GM21737 (cell line): ENCODE measurements around the gene MRPS33.
"Not testable (repeated sequence)": the region's sequence is repeated elsewhere in the genome, so short reads cannot be mapped to it uniquely, and the experiment has no call there.

Source experiments
- ATAC-seq: cut with Tn5 transposase; IDR thresholded peaks from one replicate; pipeline ENCODE4 v1.9.1; 2021; ENCODE audit warnings: mild to moderate bottlenecking, moderate library complexity; ENCODE audit not compliant: unreplicated experiment

The MRPS33 gene

DNA sequence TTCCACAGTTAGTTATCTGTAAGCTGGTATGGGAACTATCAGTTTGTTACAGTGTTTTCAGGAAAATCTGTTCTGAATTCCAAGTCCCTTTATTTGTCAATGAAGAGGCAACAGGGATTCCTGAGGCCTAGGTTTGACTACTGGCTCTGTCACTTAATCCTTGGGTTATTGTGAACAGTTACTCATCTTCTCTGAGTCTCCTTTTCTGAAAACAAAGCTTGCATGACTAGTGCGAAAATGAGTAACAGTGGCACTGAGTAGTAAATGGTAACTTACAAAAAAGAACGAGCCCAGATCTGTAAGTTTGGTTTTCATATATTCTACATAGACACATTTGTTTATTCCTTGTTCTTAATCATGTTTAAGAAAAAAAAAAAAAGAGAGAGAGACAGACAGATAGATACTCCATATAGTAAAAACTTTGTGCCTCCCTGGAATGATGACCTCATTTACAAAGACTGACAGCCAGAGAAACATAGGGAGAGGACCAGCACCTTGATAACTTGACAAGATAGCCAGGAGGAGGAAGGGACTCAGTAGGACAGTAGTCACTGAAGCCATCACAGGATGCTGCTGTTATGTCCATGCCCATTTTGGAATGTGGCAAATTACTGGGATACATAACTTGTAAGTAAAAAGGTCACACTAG lies 1.9 kb downstream of the MRPS33 start:
- ATAC-seq: no peak

DNA sequence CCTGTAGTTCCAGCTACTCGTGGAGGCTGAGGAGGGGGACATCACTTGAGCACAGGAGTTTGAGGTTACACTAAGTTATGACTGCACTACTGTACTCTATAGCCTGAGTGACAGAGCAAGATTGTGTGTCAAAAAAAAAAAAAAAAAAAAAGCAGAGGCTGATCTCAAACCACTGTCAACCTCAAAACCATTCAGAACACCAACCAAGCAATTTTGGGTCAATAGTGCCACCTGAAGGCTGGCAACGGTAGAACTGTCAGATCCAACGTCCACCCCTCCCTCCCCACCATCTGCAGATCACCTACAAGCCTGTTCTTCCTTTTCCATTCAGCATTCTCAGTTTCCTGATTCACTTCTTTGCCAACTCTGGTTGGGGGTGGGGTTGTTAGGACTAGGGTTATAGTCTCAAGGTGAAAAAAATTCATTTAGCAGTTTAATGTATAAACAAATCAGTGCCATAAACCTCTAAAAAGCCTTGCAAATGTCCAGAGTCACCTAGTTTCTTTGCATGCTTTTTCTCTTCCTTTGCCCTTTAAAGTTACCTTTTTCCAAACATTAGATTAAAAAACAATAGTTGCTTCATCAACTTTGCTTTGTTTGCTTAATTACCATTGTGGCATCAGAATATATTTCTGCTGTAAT lies 2.6 kb downstream of the MRPS33 start:
- ATAC-seq: peak; percentile 32

DNA sequence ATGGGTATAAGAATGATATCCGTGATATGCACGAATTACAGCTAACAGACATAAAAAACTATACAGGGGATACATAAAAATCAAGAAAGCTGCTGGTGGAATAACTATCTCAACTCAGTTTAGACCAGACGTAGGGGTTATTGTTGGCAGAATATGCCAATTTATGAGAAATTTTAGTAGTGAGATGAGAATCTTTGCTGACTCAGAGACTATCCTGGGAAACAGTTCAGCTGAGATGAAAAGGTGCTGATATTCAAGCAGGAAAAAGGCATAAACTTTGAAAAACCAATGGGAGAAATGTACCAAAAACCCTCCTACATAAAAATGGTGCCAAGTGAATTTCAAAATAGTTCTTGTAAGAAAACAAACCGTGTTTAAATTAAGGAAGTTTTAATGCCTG lies 3.3 kb downstream of the MRPS33 start:
- ATAC-seq: no peak

DNA sequence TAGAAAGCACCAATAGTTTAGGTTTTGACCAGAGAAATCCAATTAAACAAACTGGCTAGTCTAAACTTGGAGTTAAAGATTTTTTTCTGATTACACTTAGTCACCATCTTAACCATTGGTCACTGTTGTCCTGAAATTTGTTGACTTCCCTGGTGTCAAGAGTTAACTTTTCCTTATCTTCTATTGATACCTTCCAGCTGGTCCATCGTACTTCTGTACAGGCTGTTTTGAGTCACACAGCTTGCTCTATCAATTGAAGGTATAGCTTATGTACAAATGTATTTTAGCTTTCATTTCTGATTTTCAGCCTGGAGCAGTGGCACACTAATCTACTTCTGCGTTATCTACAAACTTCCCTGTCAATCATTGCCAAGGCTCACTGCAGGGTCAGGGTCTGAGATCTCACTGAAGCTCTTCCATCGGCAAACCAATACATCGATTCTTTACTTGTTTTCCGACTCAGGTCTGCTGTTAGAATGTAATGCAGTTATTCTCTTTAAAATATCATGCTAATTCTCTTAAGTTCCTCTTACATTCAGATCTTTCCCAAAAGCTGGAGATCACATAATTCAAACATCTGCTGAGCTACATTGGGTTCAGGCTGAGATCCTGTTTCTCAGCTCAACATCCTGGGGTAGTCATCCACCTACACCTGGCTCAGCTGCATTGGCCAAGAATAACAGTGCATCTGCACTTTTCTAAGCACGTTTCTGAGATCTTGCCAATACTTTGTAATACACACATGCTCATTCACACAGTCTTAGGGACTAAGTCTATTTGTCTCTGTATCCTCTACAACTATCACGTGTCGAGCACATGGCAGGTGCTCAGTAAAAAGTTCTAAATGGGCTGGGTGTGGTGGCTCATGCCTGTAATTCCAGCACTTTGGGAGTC lies 11.3 kb downstream of the MRPS33 start:
- no peak for ATAC-seq

DNA sequence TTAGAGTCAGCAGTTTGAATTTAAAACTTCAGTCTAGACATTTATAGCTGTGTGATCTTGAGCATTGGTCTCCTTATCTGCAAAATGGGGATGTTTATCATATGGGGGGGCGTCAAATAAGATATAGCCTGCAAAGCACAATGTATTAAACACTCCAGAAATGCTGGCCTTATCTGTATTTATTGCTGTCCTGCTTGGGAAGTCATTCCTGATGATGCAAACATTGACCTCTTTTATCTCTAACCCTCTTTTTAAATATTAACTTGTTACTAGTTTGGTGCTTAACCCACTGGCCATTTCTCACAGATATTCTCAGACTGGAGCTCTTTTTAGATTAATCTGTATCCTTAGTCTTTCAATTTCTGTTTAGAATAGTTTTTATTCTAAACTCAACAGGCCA lies 13.2 kb downstream of the MRPS33 start:
- ATAC-seq: no peak

DNA sequence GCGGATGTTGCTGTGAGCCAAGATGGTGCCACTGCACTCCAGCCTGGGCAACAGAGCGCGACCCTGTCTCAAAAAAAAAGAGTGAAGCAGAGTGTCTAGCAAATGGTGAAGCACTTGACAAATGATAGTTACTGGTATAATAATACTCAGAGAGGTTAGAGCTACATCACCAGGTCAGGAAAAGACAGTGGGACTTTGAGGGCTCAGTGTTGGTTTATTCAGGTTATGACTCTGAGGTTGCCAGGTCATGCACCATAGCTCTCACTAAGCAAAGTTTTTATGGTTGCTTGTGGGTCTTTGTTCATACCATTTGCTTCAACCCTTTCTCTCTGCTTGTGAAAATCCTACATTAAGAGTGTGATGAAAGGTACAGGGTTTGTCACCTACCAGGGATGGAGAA lies 13.6 kb downstream of the MRPS33 start:
- ATAC-seq: no peak

DNA sequence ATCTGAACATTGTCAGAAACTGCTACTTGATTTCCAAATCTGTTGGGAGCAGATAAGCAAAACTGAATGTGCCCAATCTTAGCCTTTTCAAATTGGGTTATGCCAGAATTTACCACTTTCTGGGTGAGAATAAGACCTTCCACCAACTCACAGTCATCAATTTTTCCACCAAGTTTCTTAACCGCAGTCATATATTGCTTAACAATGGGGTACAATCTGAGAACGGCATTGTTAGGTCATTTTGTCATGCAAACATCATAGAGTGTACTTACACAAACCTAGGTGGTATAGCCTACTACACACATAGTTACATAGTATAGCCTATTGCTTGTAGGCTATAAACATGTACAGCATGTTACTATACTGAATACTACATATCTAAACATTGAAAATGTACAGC lies 16.0 kb downstream of the MRPS33 start:
- ATAC-seq: no peak

DNA sequence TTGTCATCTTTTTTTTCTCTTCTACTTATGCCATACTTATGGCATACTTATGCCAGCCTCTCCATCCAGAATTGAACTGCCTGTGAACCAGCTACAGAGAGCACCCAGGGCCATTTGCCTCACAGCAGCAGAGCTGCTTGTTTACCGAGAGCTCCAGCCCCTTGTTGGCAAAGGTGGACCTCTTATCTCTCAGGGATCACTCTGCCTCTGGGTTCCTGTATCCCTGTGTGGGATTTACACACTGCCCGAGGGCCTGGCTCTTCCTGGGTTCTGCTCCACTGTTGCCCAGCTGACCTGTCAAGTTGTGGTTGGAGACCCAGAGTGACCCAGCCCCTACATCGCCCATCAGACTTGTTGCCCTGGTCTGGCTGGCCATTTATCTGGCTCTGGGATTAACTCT lies 22.3 kb downstream of the MRPS33 start:
- no peak for ATAC-seq

DNA sequence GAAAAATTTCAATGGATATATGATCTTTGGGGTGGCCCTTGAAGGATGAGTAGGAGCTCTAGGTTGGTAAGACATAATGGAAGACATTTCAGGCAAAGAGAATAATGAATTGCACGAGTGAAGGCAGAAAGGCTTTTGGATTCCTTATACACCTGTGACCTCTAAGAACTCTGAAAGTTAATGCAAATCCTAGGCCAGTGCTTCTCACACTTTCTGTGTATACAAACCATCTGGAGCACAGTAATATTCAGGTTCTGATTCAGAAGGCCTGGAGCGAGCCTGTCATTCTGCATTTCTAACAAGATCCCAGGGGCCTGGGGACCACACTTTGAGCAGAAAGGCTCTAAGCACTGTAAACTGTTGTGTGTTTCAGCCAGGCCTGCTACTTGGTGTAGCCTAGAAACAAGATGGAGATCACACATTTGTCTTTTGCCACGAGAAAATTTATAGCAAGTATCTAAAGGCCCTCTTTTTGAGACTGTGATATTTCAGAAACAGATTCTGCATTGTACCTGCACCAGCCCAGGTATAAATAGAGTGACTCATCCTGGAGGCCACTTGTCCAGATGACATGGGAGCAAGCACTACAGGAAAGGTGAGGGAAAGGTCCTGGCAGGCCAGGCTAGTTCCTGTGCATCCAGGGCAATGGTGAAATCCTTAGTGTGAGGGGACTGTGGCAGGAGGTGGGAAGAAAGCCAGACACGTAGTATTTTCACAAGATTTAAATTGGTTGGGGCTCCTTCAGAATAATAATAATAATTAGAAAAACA lies 24.4 kb downstream of the MRPS33 start:
- no peak for ATAC-seq

DNA sequence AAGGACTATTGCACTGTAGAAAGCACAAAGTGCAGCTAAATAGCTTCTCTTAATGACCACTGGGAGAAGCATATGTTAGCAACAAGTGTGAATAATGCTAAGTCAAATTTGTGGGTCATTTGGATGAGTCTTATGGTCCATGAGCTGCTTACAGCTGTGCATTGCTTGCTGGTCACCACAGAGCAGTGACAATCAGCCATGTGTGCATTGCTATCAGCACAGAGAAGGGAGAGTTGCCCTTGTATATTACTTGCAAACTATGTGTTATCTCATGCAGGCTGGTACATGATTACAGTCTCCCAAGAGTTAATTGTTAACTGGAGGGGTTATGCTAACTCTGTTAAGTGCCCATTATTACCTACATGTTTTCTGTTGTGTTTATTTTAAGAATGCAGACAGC lies 25.7 kb downstream of the MRPS33 start:
- no peak for ATAC-seq

DNA sequence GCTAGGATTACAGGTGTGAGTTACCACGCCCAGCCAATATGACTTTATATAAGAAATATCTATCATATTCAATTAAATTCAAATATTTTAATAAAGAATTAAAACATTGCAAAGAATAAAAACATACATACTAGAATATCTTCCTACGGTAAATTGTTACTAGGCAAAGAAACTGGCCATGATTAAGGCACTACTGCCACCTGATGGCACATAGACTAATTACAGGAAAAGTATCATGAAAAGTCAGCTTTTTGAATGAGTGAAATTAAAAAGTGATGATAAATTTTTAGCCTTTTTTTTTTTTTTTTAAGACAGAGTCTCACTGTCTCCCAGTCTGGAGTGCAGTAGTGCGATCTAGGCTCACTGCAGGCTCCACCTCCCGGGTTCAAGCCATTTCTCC lies 30.9 kb downstream of the MRPS33 start:
- ATAC-seq: no peak

DNA sequence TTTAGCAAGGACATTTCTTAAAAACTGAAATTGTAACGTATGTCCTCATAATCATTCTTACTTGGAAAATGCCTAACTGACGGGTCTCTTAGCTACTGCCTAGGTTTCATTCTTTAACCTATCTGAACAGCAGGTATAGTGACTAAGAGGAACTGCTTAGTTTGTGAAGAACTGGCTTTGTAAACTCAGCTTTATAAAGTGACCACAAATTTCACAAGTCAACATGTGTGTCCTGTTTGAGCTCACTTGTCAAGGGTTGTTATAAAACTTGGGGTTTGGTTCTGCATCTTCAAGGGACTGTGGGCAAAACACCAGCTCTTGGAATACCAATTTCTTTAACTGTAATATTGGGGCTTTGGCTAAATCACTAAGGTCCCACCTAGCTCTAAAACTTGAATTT lies 32.2 kb downstream of the MRPS33 start:
- ATAC-seq: no peak

DNA sequence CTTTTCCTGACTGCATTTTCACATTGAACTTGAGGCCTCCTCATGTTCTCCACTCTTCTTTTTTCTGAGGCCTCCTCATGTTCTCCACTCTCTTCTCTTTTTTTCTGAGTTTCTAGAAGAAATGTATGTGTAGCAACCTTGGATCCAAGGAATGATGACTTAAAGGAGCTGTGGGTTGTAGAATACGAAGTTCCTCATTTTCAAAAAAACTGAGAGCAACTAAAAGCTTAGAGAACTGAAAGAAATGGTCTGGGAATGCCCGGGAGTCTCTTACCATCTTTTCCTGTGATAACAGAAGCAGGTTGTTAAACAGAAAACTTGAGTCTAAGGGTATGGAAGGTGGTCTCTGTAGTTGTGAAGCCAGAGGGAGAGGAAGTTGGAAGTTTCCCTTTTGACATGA lies 32.8 kb downstream of the MRPS33 start:
- no peak for ATAC-seq

DNA sequence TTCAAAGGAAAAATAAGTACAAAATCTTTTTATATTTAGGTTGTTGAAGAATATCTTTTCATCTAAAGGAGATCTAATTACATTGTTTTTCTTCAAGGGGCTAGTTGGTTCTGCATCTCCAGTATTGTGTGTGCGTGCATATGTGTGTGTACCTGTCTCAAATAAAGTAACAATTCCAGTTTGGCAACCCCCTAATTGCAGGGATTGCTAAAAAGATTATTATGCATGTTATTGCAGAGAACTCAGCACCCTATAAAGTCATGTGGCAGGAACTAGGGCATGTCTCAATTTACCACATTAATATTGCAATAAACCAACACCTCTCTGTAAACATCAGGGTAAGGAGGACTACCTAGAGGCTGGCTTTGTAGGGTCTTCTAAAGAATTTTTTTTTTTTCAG lies 37.0 kb downstream of the MRPS33 start:
- ATAC-seq: no peak

DNA sequence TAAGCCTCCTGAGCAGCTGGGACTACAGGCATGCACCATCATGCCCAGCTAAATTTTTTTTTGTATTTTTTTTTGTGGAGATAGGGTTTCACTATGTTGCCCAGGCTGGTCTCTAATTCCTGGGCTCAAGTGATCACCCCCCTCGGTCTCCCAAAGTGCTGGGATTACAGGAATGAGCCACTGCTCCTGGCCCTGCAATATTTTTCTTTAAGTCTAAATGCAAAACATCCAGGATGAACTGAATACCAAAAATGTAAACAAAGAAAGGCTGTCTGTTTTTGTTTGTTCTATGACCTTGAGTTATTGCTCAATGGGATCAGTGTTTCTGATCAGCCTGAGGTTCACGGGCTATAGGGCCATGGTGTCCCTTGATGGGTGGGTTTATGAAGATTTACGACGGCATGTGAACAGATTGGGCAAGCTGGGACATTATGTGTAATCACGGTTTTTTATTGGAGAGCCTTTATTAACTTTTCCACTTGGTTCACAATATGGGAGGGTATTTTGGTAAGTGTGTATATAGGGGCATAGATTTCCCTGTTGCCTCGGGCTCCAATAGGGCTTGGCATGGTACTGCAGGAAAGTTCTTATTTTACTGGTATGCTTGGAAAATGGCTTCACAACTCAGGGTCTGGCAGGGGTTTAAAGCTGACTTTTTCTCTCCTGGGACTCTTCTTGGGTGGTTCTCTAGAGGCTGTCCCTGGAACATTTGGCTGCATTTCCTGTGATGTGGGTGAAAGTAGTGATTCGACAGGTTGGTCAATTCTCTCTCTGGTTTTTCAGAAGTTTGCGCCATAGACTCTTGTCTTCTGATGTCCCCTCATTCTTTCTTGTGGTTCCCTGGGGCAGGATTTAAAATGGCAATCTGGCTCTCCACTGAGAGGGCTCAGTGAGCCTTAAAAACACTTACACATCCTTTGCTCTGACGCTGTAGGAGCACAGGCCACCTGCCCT lies 41.6 kb downstream of the MRPS33 start:
- ATAC-seq: no peak

DNA sequence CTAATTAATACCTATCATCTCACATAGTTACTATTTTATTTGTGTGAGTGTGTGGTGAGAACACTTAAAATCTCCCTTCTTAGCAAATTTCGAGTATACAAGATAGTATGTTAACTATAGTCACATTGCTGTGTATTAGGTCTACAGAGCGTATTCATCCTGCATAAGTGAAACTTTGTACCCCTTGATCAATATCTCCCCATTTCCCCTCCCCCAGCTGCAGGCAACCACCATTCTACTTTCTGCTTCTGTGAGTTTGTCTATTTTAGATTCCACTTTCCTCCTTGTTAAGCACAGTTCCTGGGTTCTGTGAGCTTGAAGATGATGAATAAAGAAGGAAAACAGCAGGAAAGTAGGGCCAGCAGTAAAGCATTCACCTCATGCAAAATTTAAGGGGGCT lies 42.4 kb downstream of the MRPS33 start:
- ATAC-seq: no peak

DNA sequence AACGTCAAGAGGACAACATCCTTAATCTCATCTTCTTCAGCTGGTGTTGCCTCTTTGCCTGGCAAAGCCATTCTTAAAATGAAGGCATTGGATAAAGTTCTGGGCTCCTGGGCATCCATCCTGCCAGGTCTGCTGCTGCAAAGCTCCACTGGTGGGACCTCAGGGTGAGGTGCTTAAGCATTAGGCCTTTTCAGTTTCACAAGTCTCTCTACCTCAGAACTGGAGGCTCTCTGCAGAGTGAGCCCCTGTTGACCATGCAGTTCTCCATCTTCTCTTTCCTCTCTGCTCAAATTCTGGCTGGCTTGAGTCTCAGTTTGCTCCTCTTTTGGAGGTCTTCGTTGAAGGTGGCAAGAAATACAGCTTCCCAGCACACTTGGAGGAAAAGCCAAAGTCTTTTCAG lies 47.3 kb downstream of the MRPS33 start:
- ATAC-seq: no peak

DNA sequence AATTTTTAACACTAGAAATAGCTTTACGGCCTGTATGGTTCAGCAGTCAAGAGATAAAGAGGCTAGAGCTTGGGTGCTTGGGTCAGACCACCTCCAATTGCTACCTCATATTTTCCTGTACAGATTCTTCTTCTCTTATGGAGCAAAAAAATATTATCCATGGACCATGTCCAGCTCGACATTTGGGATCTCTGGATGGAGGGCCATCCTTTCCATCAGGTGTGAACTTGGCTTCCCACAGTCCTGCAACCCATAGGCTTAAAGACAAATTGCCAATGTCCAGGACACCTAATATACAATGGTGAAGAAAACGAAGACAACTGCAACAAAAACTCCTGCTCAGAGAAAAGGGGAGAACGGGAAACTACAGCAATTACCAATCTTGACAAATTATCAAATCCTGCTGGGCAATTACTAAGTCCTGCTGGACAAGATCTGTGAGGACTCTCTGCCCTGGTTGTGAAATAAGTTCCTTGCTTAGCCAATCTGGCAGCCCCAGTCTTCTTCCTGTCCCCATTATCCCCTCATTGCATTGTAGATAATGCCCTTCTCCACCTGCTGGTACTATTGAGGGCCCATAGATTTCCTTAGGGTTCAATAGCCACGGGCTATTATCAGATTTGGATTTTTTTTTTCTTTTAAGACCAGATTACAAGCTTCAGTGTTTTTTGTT lies 48.1 kb downstream of the MRPS33 start:
- ATAC-seq: no peak

DNA sequence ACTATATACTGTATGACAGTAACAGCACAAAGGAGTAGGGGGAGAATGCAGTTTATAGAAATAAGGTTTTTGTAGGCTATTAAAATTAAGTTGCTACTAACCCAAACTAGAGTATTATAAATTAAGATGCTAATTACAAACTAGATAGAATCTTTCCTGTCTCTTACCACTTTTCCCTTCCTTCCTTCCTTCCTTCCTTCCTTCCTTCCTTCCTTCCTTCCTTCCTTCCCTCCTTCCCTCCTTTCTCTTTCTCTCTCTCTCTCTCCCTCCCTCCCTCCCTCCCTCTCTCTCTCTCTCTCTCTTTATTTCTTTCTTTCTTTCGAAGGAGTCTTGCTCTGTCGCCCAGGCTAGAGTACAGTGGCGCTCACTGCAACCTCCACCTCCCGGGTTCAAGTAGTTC lies 53.6 kb downstream of the MRPS33 start:
- ATAC-seq: no peak

DNA sequence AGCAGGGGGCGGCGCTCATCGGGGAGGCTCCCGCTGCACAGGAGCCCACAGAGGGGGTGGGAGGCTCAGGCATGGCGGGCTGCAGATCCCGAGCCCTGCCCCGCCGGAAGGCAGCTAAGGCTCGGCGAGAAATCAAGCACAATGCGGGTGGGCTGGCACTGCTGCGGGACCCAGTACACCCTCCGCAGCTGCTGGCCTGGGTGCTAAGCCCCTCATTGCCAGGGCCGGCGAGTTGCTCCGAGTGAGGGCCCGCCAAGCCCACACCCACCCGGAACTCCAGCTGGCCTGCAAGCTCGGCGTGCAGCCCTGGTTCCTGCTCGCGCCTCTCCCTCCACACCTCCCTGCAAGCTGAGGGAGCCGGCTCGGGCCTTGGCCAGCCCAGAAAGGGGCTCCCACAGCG lies 57.8 kb downstream of the MRPS33 start:
- ATAC-seq: not testable (repeated sequence)
